ENCODE data around the gene WDR18. TPM values are rescaled to one million over a fixed set of nuclear protein-coding genes. Genes with fewer than 3 reads are reported as not detected.

Gene WDR18
- total and polyA plus RNA-seq, 4 experiments from 2014 or later: 44.3 to 79.7 (median 57.1) TPM

DNA sequence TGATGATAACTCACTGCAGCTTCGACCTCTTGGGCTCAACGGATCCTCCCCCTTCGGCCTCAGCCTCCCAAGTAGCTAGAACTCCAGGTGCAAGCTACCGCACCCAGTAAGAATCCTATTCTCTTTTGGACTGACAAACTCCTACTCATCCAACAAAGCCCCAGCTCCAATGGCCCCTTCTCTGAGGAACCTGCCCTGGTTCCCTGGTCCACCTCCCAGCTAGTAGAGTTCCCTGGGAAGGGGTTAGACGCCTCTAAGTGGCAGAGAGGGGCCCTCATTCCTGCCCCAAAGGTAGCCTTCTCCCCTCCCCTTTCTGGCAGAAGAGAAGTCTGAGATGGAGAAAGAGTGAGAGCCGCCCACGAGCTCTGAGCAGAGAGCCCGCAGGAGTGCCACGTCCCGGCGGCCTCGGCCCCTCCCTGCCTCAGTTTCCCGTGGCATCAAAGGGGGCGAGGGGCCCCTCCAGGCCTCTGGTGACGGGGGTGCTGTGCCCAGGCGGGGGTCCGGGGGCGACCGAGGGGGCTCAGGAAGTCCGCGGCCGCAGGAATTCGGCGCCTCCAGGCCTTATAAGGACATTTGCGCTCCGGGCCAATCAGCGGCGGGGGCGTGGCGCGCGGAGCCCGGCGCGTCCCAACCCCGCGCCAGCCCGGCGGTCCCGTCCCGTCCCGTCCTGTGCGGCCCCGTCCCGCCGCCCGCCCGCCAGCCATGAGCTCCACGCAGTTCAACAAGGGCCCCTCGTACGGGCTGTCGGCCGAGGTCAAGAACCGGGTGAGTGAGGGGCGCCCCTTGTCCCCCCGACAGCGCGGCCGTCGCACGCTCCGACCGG lies 42.0 kb downstream of the WDR18 start, which contains the start of gene CNN2:
TSS of gene CNN2 (plus strand) at position 649 of the 823 bp plus-strand sequence. CDS start at position 703, 54 bp downstream.
- peak within 1 kb of the TSS; percentile 83 for H3K27ac ChIP-seq (ENCODE audit: low read depth, low read length)
- peaks cover 11 to 40% (median 25%) of the 10 kb centered on the region in 4 donors for H3K4me1 Mint-ChIP-seq
- H3K36me3 ChIP-seq (ENCODE audit: insufficient read depth, low read length): no peaks in the 10 kb centered on the region
- intact Hi-C loops (cut with micrococcal nuclease): loop anchor here (1.0 kb wide), 1 partner anchor 14 kb away; the partner anchor contains the start of gene ABCA7
- H3K4me1 ChIP-seq (ENCODE audit: insufficient read depth, low read length): peaks cover 41% of the 10 kb centered on the region
- POLR2A ChIA-PET (ENCODE audit: partially characterized antibody): interaction anchor here (0.9 to 21.2 kb wide), 22 partner anchors 8 to 249 kb away, joined by 3 to 1029 read pairs (median 6); partner anchors contain the start of genes ABCA7, ARHGAP45, ATP5F1D and CIRBP
- no peaks in the 10 kb centered on the region for H3K27me3 ChIP-seq (ENCODE audit: insufficient read depth, low read length)
- H3K9me3 ChIP-seq (ENCODE audit: control insufficient read depth in 1 of 2, low read length in 2 of 2): no peaks in the 10 kb centered on the region
- peaks cover 0 to 6% (median 0%) of the 10 kb centered on the region in 8 donors for H3K9me3 Mint-ChIP-seq
- CTCF ChIA-PET (ENCODE audit: partially characterized antibody): interaction anchor here (0.7 to 2.1 kb wide), 7 partner anchors 12 to 218 kb away, joined by 3 to 10 read pairs (median 3); partner anchors contain the start of gene ARHGAP45
- peak within 1 kb of the TSS; percentile 97 to 99 (median 98) for H3K4me3 Mint-ChIP-seq
- peaks cover 6 to 21% of the 10 kb centered on the region in 2 donors for H3K36me3 Mint-ChIP-seq
- peak within 1 kb of the TSS; percentile 91 to 97 for H3K4me3 ChIP-seq (ENCODE audit: low read length in 2 of 2)
- peak within 1 kb of the TSS; percentile 93 to 98 (median 95) for H3K27ac Mint-ChIP-seq
- peak in 4 of 5 donors; percentile 46 to 68 (median 60) for DNase-seq
- peaks cover 0 to 5% of the 10 kb centered on the region in 2 donors for H3K27me3 Mint-ChIP-seq

DNA sequence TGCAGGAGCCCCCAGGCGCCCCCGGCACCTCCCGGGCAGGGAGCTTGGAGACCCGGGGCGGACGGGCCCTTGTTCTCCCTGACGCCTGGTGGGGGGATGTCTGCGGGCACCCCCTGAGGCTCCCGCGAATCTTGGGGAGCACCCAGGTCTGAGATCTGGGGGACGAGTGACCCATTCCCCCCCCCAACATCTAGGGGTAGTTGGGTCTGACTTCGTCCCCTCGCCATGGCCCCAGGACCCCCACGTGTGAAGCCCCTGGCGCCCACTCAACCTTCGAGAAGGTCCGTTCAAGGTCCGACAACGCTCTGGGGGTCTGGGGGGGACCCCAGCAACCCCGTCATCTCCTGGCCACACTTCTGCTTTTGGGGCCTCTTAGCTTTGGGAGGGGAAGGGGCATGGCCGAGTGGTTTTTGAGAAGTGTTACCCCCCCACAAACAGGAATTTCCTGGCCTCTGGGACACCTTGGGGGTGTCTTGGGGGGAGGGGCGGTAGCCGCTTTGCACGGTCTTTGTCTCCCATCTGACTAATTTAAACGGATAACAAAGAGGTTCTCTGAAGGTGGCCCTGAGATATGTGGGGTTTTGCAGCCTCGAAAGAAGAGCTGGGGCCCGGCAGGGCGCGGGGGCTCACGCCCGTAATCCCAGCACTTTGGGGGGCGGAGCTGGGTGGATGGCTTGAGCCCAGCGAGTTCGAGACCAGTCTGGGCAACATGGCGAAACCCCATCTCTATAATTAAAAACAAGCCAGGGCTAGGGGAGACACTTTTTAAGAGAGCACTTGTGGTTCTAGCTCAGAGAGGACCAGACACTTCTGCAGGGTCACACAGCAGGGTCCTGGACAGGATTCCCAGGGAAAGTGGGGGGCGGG lies 42.9 kb downstream of the WDR18 start:
- peak; percentile 31 to 58 (median 46) for DNase-seq

DNA sequence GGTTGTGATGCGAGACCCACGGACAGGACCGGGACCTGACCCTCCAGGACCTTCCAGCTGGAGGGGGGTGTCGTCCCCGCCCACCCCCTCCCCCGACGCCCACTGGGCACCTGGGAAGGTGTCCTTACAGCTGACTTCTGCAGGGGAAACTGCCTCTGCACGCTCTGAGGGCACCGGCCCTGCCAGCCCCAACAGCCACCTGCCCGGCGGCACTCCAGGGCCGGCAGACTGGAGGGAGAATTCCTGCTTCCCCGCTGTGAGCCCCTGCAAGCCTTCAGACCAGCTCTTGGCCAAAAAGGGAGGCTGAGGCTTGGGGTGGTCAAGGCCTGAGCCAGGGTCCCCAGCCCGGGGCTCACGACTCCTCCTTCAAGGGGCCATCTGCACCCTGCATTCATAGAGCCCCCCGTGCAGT lies 43.5 kb downstream of the WDR18 start:
- POLR2A ChIA-PET (ENCODE audit: partially characterized antibody): interaction anchor here (0.7 to 21.2 kb wide), 22 partner anchors 9 to 248 kb away, joined by 3 to 1029 read pairs (median 6); partner anchors contain the start of genes ABCA7, ARHGAP45, CIRBP and FAM174C
- peaks cover 42% of the 10 kb centered on the region for H3K4me1 ChIP-seq (ENCODE audit: insufficient read depth, low read length)
- DNase-seq: peak in 1 of 5 donors; percentile 42

More for the DNA sequence above, 42.9 kb downstream of the WDR18 start:
- Mint-ChIP-seq H3K27ac (peak overlapping the region; percentile 93 to 98 (median 95)), H3K27me3 (no peaks in the 10 kb centered on the region), H3K36me3 (peaks cover 6 to 16% of the 10 kb centered on the region in 2 donors), H3K4me1 (peaks cover 8 to 35% (median 21%) of the 10 kb centered on the region in 4 donors), H3K9me3 (peaks cover 0 to 3% (median 0%) of the 10 kb centered on the region in 8 donors), H3K4me3 (peak overlapping the region; percentile 97 to 99 (median 98))
- ChIA-PET CTCF (ENCODE audit: partially characterized antibody) (interaction anchor here (0.7 to 4.5 kb wide), 9 partner anchors 11 to 163 kb away, joined by 3 to 31 read pairs (median 3); partner anchors contain the start of genes ABCA7 and ARHGAP45), POLR2A (ENCODE audit: partially characterized antibody) (interaction anchor here (0.7 to 21.2 kb wide), 26 partner anchors 9 to 248 kb away, joined by 3 to 1029 read pairs (median 5); partner anchors contain the start of genes ABCA7, ARHGAP45, ATP5F1D and CIRBP)
- Histone ChIP-seq H3K4me1 (ENCODE audit: insufficient read depth, low read length) (peaks cover 37% of the 10 kb centered on the region), H3K36me3 (ENCODE audit: insufficient read depth, low read length) (peaks cover 5% of the 10 kb centered on the region), H3K9me3 (ENCODE audit: control insufficient read depth in 1 of 2, low read length in 2 of 2) (no peaks in the 10 kb centered on the region), H3K27me3 (ENCODE audit: insufficient read depth, low read length) (no peaks in the 10 kb centered on the region), H3K27ac (ENCODE audit: low read depth, low read length) (peak overlapping the region; percentile 83), H3K4me3 (ENCODE audit: low read length in 2 of 2) (peak overlapping the region; percentile 91 to 97)
- intact Hi-C loops (cut with micrococcal nuclease): loop anchor here (1.0 kb wide), 1 partner anchor 13 kb away; the partner anchor contains the start of gene ABCA7

DNA sequence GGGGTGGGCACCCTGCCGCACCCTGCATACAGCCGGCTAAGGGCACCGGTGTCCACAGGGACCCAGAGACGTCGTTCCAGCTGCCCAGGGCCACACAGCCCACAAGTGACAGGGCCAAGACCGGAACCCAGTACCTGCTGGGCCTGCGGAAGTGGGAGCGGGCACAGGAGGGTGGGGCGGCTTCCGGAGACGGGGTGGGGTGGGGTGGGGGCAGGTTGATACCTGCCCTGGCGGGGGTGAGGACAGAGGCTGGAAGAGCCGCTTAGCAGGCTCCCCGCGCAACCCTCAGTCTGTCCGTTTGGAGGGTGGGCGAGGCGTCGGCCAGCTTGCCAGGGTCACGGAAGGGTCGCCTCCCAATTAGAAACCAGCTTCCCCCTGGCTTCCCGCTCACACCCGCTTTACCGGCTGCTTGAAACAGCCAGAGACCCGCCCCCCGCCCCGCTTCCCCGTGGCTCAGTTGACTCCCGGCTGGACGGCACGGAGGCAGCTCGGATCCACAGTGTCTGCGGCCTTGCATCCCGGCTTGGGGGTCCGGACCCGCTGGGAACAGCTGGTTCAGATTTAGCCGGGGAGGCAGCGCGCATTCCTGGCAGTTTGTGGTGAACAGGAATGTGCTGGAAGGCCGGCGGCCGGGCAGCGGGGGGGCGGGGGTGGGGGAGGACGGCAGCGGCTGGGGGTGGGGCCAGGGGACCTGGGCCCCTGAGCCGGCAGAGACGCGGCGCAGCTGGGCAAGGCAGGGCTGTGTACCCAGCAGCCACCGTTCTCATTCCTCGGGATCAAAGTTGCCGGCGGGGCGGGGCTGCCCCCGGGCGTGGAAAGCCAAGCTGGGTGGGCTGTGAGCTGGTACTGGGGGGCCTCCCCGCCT lies 44.1 kb downstream of the WDR18 start:
- peak; percentile 65 to 79 (median 75) for DNase-seq
- H3K4me3 Mint-ChIP-seq: peak overlapping the region; percentile 89 to 98 (median 97)
- no peaks in the 10 kb centered on the region for H3K27me3 Mint-ChIP-seq
- Histone ChIP-seq H3K9me3 (ENCODE audit: control insufficient read depth in 1 of 2, low read length in 2 of 2) (no peaks in the 10 kb centered on the region), H3K36me3 (ENCODE audit: insufficient read depth, low read length) (peaks cover 18% of the 10 kb centered on the region), H3K27me3 (ENCODE audit: insufficient read depth, low read length) (no peaks in the 10 kb centered on the region), H3K4me3 (ENCODE audit: low read length in 2 of 2) (peak overlapping the region; percentile 91 to 97), H3K4me1 (ENCODE audit: insufficient read depth, low read length) (peaks cover 49% of the 10 kb centered on the region), H3K27ac (ENCODE audit: low read depth, low read length) (peak overlapping the region; percentile 83)
- ChIA-PET POLR2A (ENCODE audit: partially characterized antibody) (interaction anchor here (0.7 to 21.2 kb wide), 28 partner anchors 10 to 247 kb away, joined by 3 to 1029 read pairs (median 6); partner anchors contain the start of genes ABCA7, ARHGAP45, CIRBP and FAM174C), CTCF (ENCODE audit: partially characterized antibody) (interaction anchor here (0.8 to 4.5 kb wide), 8 partner anchors 10 to 238 kb away, joined by 3 to 31 read pairs (median 4); partner anchors contain the start of genes ABCA7 and ARHGAP45)
- intact Hi-C loops (cut with micrococcal nuclease): loop anchor here (1.0 kb wide), 1 partner anchor 37 kb away; no protein-coding TSS in a partner anchor
- H3K36me3 Mint-ChIP-seq: peaks cover 12 to 28% of the 10 kb centered on the region in 2 donors
- peak overlapping the region; percentile 89 to 98 (median 93) for H3K27ac Mint-ChIP-seq
- peaks cover 0 to 3% (median 0%) of the 10 kb centered on the region in 8 donors for H3K9me3 Mint-ChIP-seq
- peaks cover 10 to 40% (median 27%) of the 10 kb centered on the region in 4 donors for H3K4me1 Mint-ChIP-seq

More for the DNA sequence above, 43.5 kb downstream of the WDR18 start:
- peak overlapping the region; percentile 83 for H3K27ac ChIP-seq (ENCODE audit: low read depth, low read length)
- Mint-ChIP-seq H3K4me3 (peak overlapping the region; percentile 97 to 99 (median 98)), H3K9me3 (peaks cover 0 to 3% (median 0%) of the 10 kb centered on the region in 8 donors), H3K36me3 (peaks cover 12 to 22% of the 10 kb centered on the region in 2 donors), H3K27ac (peak overlapping the region; percentile 93 to 98 (median 95)), H3K27me3 (no peaks in the 10 kb centered on the region), H3K4me1 (peaks cover 10 to 36% (median 23%) of the 10 kb centered on the region in 4 donors)
- H3K9me3 ChIP-seq (ENCODE audit: control insufficient read depth in 1 of 2, low read length in 2 of 2): no peaks in the 10 kb centered on the region
- H3K27me3 ChIP-seq (ENCODE audit: insufficient read depth, low read length): no peaks in the 10 kb centered on the region
- H3K4me3 ChIP-seq (ENCODE audit: low read length in 2 of 2): peak overlapping the region; percentile 91 to 97
- peaks cover 11% of the 10 kb centered on the region for H3K36me3 ChIP-seq (ENCODE audit: insufficient read depth, low read length)
- CTCF ChIA-PET (ENCODE audit: partially characterized antibody): interaction anchor here (1.0 to 4.5 kb wide), 7 partner anchors 11 to 53 kb away, joined by 3 to 31 read pairs (median 3); partner anchors contain the start of genes ABCA7 and ARHGAP45
- intact Hi-C loops (cut with micrococcal nuclease): loop anchor here (1.0 kb wide), 1 partner anchor 38 kb away; no protein-coding TSS in a partner anchor

DNA sequence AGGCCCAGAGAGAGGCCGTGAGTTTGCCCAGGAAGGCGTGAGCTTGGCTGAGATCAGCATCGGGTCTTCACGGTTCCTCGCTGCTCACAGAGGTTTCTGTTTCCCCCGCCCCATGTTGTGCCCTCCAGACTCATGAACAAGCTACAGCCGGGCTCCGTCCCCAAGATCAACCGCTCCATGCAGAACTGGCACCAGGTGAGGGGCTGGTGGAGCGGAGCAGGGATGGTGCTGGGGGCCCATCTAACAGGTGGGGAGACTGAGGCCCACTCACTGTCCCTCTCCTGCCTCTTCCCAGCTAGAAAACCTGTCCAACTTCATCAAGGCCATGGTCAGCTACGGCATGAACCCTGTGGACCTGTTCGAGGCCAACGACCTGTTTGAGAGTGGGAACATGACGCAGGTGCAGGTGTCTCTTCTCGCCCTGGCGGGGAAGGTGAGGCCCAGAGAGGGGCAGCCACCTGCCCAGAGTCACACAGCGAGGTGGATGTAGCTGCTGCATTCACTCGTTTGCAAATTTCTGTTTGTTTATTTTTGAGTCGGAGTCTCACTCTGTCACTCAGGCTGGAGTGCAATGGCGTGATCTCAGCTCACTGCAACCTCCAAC lies 48.2 kb downstream of the WDR18 start:
- intact Hi-C loops (cut with micrococcal nuclease): no loop called here
- Mint-ChIP-seq H3K36me3 (peaks cover 26 to 40% of the 10 kb centered on the region in 2 donors), H3K4me1 (peaks cover 19 to 63% (median 38%) of the 10 kb centered on the region in 4 donors)

More for the DNA sequence above, 48.2 kb downstream of the WDR18 start:
- ChIA-PET POLR2A (ENCODE audit: partially characterized antibody) (interaction anchor here (0.8 to 21.2 kb wide), 7 partner anchors 7 to 237 kb away, joined by 3 to 1029 read pairs (median 6); partner anchors contain the start of genes ABCA7, ARHGAP45, CIRBP and RNU6-2), CTCF (ENCODE audit: partially characterized antibody) (interaction anchor here (0.7 to 2.9 kb wide), 8 partner anchors 11 to 234 kb away, joined by 3 to 18 read pairs (median 3); partner anchors contain the start of genes RNU6-2 and TMEM259)
- Mint-ChIP-seq H3K27me3 (no peaks in the 10 kb centered on the region), H3K4me3 (peak overlapping the region in 1 of 8 donors; percentile 15), H3K27ac (peak overlapping the region; percentile 36 to 89 (median 61)), H3K9me3 (peaks cover 0 to 3% (median 0%) of the 10 kb centered on the region in 8 donors)
- Histone ChIP-seq H3K4me3 (ENCODE audit: low read length in 2 of 2) (no peak overlapping the region), H3K9me3 (ENCODE audit: control insufficient read depth in 1 of 2, low read length in 2 of 2) (no peaks in the 10 kb centered on the region), H3K4me1 (ENCODE audit: insufficient read depth, low read length) (peaks cover 64% of the 10 kb centered on the region), H3K27ac (ENCODE audit: low read depth, low read length) (peak overlapping the region; percentile 9), H3K36me3 (ENCODE audit: insufficient read depth, low read length) (peaks cover 27% of the 10 kb centered on the region), H3K27me3 (ENCODE audit: insufficient read depth, low read length) (no peaks in the 10 kb centered on the region)
- no peak for DNase-seq

Measured in CD4-positive, alpha-beta memory T cell (primary cell).